CD4-positive, alpha-beta T cell treated with Interleukin-12 subunit alpha and Interleukin-12 subunit beta, for 1 hour (primary cell): ENCODE measurements around the gene RETN.

ENCODE experiments used
- DNase-seq: peaks from one replicate; pipeline ENCODE4 v3.0.0-alpha.2; 2020

Gene RETN

DNA sequence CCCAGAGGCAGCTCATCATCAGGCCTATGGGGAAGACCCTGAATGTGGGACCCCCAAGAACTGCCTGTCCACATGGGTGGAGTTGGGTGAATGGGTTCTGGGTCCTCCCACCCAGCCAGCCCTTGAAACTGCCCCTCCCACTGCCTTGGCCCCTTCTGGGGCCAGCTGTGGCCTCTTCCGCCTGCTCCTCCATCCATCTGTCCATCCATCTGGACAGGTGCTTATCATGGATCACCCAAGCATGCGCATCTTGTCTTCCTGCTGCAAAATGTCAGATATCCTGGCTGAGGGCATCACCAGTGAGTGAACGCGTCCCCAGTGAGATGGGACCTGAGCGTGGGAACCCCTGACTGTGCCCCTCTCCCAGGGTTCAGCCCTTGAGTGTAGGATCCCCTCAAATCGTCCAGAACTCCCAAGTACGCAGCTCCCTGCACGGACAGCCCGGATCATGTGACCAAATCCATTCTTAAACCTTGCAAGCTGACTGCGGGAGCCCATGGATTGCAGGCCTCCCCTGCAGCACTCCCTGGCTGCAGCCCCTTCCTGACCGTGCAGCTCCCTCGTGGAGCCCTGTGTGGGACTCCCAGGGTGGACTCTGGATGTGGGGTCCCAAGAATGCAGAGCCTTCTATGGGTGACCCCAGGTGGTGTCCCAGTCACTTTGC is 29.9 kb upstream of the RETN start:
- no peak for DNase-seq

DNA sequence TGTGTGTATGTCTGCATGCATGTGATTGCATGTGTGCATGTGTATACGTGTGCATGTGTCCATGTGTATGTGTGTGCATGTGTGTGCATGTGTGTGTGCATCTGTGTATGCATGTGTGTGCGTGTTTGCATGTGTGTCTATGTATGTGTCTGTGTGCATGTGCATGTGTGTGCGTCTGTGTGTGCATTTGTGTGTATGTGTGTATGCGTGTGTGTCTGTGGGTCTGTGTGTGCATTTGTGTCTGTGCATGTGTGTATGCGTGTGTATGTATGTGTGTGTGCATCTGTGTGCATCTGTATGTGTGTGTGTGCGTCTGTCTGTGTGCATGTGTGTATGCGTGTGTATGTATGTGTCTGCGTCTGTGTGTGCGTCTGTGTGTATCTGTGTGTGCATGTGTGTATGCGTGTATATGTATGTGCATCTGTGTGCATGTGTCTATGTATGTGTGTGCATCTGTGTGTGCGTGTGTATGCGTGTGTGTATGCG is 28.9 kb upstream of the RETN start:
- DNase-seq, result no peak

DNA sequence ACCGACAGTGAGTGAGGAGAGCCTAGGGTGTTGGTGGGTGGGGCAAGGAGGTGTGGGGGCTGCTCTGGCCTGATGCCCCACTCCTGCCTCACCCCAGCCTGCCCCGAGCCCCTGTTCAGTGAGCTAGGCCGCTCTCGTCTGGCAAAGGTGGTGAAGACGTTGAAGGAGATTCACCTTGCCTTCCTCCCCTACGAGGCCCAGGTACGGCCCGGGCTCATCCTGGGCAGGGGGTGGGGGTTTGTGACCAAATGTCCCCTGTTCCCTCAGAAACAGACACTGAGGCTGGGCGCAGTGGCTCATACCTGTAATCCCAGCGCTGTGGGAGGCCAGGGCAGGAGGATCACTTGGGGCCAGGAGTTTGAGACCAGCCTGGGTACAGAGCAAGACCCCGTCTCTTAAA is 28.0 kb upstream of the RETN start:
- DNase-seq, result no peak

DNA sequence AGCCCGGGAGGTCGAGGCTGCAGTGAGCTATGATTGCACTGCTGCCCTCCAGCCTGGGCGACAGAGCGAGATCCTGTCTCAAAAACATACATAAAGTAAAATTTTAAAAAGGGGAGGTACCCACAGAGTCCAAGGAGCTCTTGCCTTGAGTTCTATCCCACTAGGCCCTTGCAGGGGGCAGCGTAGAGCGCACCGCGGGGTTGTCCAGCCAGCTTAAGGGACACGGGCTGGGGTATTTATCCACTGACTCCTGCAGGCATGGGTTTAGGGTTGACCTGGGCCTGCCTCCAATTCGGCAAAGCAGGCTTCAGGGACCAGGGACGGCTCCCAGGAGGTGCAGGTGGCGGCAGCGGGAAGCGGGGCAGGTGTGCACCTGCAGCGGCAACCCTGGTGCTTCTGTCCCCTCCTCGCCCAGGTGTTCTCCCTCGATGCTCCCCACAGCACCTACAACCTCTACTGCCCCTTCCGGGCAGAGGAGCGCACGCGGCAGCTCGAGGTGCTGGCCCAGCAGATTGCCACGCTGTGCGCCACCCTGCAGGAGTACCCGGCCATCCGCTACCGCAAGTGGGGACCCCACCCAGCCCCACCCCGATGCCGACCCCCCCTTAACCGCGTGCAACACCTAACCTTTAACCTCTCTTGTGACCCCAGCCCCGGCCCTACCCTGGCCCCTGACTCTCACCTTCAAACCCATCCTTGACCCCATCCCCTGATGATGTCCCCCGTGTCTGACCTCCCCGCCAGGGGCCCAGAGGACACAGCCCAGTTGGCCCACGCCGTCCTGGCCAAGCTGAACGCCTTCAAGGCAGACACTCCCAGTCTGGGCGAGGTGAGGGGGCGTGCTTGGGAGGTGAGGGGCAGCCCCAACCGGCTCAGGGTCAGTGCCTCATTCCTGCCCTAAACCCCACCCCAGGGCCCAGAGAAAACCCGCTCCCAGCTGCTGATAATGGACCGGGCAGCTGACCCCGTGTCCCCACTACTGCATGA is 27.3 kb upstream of the RETN start:
- DNase-seq, result no peak

DNA sequence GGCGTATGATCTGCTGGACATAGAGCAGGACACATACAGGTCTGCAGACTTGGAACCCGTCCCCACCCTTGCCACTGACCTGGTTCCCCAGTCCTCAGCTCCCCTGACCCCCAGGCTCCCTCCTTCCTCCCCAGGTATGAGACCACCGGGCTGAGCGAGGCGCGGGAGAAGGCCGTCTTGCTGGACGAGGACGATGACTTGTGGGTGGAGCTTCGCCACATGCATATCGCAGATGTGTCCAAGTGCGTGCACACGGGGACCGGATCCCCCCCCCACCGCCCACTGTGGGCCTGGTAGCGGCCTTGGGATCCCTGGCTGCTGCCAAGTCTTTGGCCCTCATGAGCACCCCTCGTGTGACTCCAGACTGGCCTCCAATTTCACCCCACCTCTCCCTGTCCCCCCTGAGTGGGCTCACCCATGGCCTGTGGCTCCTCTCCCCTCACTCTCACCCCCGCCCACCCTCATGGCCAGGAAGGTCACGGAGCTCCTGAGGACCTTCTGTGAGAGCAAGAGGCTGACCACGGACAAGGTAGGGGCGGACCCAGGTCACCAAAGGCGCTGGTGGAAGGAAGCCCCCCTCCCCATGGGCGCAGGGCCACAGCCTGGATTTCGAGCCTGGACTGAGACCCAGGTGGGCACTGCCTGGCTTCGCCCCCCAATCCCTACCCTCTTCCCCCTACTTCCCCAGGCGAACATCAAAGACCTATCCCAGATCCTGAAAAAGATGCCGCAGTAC is 26.4 kb upstream of the RETN start:
- no peak for DNase-seq

DNA sequence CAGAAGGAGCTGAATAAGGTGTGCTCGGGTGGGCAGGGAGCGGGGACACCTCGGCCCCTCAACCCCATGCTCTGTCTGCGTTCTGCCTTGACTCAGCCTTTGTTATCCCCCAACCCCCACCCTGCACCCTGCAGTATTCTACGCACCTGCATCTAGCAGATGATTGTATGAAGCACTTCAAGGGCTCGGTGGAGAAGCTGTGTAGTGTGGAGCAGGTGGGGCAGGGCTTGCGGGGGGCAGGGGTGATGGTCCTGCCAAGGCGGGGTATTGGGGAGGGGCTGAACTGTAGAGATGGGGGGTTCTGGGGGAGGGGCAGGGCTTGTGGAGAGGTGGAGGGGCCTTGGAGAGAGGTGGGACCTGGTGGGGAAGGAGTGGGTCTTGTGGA is 25.8 kb upstream of the RETN start:
- no peak for DNase-seq

DNA sequence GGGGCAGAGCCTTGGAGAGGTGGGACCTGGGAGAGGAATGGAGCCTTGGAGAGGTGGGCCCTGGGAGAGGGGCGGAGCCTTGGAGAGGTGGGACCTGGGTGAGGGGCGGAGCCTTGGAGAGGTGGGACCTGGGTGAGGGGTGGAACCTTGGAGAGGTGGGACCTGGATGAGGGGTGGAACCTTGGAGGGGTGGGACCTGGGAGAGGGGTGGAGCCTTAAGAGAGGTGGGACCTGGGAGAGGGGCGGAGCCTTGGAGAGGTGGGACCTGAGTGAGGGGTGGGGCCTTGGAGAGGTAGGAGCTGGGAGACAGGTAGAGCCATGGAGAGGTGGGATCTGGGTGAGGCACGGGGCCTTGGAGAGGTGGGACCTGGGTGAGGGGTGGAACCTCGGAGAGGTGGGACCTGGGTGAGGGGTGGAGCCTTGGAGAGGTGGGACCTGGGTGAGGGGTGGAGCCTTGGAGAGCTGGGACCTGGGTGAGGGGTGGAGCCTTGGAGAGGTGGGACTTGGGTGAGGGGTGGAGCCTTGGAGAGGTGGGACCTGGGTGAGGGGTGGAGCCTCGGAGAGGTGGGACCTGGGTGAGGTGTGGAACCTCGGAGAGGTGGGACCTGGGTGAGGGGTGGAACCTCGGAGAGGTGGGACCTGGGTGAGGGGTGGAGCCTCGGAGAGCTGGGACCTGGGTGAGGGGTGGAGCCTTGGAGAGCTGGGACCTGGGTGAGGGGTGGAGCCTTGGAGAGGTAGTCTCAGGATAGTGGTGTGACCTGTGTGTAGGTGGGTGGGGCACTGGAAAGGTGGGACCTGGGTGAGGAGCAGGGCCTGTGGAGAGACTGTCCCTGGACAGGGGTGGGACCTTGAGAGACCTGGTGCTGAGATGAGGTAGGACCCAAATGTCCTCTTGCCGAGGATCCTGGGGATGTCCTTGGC is 25.0 kb upstream of the RETN start:
- DNase-seq, result peak; percentile 37

DNA sequence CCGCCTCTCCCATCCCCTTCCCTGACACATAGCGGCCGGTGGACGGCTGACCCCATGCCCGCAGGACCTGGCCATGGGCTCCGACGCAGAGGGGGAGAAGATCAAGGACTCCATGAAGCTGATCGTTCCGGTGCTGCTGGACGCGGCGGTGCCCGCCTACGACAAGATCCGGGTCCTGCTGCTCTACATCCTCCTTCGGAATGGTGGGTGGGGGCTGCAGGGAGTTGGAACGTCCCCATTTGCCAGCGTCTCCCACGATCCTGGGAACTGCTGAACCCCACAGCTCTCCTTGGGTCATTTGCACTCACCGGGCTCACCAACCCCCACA is 24.3 kb upstream of the RETN start:
- DNase-seq, result no peak

DNA sequence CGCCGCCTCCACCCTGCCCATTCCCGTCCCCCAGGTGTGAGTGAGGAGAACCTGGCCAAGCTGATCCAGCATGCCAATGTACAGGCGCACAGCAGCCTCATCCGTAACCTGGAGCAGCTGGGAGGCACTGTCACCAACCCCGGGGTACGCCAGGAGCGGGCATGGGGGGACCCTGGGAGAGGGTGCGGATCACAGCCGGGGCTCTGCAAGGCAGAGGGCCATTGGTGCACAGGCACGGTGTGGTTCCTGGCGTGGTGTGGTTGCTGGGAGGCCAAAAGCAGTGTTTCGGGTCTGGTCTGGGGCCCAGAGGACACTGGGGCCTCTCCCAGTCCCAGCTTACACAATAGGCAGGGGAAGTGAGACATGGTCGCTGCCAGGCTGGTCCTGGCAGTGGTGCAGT is 23.7 kb upstream of the RETN start:
- no peak for DNase-seq

DNA sequence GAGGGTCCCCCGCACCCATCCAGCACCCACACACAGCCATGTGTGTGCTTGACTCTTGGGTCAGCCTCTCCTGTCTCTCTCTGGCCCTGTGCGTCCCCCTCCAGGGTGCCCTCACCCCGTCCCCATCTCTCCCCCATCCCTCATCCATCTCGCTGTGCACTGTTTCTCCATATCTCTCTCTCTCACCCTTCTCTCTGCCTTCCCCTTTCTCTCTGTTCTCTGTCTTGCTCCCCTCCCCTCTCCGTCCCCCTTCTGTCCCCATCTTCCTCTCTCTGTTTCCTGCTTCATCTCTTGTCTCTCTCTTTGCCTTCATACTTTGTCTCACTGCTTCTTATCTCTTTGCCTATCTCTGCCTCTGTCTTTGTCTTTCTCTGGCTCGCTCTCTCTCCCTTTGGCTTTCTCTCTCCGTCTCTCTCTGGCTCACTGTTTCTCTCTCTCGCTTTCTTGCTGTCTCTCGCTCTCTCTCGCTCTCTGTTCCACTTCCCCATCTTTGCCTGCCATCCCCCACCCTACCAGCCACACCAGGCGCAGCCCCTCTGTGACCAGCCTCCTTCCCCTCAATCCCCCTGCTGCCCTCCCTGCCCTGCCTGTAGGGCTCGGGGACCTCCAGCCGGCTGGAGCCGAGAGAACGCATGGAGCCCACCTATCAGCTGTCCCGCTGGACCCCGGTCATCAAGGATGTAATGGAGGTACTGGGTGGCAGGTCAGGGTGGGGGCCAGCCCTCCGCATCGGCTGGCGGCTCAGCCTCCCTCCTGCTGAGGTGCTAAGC is 23.0 kb upstream of the RETN start:
- DNase-seq, result no peak

DNA sequence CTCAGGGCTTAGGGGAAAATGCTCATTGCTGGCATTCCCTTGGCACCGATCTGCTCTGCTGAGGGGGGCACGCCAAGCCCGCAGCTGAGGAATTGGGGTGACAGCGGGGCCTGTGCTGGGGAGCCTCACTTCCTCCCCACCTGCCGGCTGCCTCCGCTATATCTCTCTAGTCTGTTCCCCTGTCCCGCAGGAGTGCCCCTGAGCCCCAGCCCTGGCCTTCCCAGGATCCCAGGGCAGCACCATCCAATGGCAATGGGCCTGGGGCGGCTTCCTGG is 22.5 kb upstream of the RETN start:
- no peak for DNase-seq

DNA sequence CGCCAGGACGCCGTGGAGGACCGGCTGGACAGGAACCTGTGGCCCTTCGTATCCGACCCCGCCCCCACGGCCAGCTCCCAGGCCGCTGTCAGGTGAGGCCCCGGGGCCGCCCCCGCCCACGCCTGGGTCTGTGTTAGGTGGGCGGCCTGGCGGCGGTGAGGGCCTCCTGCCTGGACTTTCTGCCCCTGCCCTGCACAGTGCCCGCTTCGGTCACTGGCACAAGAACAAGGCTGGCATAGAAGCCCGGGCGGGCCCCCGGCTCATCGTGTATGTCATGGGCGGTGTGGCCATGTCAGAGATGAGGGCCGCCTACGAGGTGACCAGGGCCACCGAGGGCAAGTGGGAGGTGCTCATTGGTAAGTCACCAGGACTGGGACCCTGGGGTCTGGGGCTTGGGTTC is 21.7 kb upstream of the RETN start:
- no peak for DNase-seq

DNA sequence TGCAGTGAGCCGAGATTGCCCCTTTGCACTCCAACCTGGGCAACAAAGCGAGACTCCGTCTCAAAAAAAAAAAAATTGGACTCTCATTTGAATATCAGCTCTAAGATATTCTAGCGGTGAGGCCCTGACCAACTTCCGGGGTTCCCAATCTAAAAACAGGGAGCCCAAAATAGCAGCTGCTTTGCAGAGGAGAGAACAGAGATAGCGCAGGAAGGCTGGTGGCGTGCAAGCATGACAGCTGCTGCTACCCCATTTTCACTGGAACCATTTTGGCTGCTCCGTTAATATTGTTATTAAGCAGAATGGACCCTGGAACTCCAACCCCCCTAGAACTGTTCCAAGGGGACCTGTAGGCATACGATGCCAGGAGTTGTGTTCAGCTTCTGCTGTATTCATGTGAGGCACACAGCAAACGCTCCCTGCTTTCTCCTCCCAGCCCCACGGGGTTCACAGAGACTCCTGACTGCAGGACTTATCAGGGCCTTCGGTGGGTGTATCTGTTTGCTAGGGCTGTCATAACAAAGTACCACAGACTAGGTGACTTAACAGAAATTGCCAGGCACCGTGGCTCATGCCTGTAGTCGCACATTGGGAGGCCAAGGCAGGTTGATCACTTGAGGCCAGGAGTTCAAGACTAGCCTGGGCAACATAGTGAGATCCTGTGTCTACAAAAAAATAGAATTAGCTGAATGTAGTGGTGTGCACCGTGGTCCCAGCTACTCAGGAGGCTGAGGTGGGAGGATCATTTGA is 20.4 kb upstream of the RETN start:
- no peak for DNase-seq

DNA sequence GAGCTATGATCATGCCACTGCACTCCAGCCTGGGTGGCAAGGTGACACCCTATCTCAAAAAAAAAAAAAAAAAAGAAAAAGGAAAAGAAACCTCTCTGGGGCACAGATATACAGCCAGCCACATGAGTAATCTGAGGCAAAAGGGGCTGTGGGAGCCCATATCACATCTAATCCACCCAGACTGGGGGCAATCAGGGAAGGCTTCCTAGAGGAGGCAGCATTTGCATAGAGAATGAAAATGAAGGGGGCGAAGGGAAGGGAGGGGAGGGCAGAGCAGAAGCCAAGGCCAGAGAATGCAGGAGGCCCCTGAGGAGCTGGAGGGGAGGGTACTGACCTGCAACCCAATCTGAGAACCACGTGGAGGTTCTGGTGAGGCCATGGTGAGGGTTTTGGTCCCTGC is 18.7 kb upstream of the RETN start:
- DNase-seq, result no peak

DNA sequence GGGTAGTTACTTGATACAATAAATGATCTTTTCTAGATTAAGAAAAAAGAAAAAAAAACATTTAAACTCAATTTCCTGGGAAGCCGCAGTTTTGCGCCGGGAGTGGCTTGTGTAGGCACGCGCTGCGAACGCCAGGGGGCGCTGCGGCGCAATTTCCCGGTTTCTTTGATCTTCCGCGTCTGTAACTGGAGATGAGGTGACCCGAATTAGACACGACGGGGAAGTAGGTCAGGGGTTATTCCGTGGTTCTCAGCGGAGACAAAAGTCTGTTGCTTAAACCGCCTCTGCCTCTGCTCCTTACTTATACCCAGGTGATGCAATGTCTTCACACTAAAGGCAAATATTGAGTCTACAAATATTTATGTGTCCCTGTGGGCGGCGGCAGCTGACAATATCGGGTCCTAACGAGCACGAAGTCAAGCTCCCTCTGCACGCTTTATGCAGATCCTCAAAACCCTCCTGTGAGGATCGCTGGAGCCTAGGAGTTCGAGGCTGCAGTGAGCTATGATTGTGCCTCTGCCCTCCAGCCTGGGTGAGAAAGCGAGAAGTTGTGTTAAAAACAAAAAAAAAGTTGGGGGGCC is 16.7 kb upstream of the RETN start:
- DNase-seq, result peak; percentile 89

DNA sequence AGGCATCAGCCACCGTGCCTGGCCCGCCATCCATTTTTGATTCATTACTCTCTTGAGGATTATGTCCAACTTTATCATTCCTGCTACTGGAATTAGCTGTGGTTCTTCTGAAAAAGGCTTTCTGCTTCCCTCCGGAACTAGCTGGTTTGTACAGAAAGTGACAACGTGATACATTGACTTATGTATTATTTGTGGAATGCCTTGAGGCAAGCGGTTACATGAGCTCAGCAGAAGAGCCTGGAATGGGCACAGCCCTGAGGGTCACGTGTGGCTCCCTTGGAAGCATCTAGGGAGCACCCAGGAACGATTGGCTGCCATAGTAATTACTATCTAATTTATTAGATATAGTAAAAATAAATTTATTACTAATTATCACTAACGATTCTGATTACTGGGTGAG is 14.4 kb upstream of the RETN start:
- no peak for DNase-seq

DNA sequence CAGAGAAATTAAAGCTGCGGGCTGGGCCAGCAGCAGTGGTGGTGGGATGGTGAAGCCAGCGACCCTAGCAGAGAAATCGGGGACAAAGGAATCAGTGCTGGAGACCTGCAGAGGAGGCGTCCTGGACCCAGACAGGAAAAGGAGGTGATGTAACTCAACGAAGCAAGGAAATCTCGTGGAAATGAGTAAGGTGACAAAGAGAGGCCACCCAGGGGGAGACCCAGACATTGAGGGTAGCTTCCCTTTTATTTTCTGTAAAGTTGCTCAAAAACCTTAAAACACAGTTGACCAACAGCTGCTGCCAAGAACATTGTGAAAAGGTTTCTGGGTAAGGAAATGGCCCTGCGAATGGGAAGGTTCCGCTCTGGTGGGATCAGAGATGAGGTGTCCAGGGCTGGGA is 13.3 kb upstream of the RETN start:
- no peak for DNase-seq

DNA sequence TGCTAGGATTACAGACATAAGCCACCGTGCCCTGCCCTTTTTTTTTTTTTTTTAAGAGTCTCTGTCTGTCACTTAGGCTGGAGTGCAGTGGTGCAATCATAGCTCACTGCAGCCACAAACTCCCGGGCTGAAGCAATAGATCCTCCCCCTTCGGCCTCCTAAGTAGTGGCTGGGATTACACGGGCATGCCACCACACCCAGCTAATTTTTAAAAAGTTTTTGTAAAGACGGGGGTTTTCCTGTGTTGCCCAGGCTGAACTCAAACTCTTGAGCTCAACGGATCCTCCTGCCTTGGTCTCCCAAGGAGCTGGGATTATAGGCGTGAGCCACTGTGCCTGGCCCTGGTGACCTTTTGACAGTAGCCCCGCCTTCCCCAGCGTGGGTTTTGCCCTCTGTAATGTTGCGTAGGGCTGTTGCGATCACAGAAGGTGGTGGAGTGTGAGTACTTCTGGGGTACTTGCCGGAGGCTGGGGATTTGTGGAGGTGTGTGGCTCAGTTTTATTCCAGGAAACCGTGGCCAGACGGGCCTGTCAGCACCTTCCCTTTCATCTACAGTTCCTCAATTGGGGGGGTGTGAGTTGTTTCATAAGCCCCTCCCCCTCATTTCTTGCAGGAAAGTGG is 11.6 kb upstream of the RETN start:
- DNase-seq, result no peak

DNA sequence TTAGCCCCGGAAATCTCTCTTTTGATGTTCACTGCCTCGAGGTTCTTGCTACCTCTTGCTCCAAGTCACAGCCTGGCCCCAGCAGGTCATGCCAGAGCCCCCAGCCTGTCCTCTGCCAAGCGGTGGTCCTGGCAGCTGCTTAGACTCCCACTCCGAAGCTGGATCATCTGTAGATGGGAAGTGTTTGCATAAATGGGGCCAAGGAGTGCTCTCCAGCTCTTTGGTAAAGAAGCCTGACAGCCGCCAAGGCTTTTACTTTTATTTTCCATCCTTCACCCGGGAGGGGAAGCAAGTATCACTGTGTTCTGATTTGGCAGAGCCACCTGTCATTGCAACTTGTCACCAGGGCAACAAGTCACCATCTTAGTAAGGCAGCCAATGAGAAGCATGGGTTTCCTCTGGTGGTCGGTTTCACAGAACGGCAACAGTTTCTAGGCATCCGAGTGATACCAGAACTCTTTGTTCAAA is 10.6 kb upstream of the RETN start:
- DNase-seq, result peak; percentile 63
